Measurements from ENCODE around the gene CEP152.

DNA sequence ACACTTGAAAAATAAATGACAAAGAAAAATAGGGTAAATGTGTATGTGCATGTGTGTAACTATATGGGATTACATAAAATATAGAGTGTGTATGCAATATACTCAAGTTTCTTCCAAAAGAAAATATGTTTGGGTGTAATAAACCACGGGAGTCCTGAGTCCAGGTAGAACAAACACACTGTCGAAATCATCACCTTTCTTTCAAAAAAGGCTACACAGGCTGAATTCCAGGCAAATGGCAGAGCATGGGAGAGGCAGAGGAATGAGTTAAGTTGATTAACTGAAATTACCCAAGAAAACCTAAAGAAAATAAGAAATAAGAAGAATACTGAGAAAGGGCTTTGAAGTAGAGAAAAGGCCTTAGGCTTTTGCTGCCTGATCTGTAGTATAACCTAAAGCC is 26.1 kb downstream of the CEP152 start:
- TF ChIP-seq ZNF75D (CRISPR knock-in tag; IDR thresholded peaks at IDR 0.05; ENCODE audit: borderline replicate concordance) (no peak), FOXK2 (IDR thresholded peaks at IDR 0.05) (no peak), NFRKB (IDR thresholded peaks at IDR 0.05) (no peak), ZNF263 (CRISPR knock-in tag; IDR thresholded peaks at IDR 0.05) (no peak), ZNF143 (CRISPR knock-in tag; IDR thresholded peaks at IDR 0.05) (no peak), ZSCAN20 (CRISPR knock-in tag; IDR thresholded peaks at IDR 0.05; ENCODE audit: borderline replicate concordance) (no peak)
- TF ChIP-seq, protein P1, sequence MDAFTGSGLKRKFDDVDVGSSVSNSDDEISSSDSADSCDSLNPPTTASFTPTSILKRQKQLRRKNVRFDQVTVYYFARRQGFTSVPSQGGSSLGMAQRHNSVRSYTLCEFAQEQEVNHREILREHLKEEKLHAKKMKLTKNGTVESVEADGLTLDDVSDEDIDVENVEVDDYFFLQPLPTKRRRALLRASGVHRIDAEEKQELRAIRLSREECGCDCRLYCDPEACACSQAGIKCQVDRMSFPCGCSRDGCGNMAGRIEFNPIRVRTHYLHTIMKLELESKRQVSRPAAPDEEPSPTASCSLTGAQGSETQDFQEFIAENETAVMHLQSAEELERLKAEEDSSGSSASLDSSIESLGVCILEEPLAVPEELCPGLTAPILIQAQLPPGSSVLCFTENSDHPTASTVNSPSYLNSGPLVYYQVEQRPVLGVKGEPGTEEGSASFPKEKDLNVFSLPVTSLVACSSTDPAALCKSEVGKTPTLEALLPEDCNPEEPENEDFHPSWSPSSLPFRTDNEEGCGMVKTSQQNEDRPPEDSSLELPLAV (CRISPR knock-in tag; conservative IDR thresholded peaks at IDR 0.05; ENCODE audit: low read depth), result no peak
- TF ChIP-seq, protein P2, sequence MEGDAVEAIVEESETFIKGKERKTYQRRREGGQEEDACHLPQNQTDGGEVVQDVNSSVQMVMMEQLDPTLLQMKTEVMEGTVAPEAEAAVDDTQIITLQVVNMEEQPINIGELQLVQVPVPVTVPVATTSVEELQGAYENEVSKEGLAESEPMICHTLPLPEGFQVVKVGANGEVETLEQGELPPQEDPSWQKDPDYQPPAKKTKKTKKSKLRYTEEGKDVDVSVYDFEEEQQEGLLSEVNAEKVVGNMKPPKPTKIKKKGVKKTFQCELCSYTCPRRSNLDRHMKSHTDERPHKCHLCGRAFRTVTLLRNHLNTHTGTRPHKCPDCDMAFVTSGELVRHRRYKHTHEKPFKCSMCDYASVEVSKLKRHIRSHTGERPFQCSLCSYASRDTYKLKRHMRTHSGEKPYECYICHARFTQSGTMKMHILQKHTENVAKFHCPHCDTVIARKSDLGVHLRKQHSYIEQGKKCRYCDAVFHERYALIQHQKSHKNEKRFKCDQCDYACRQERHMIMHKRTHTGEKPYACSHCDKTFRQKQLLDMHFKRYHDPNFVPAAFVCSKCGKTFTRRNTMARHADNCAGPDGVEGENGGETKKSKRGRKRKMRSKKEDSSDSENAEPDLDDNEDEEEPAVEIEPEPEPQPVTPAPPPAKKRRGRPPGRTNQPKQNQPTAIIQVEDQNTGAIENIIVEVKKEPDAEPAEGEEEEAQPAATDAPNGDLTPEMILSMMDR (CRISPR knock-in tag; IDR thresholded peaks at IDR 0.05), result no peak
